ENCODE measurements around the gene PCDH8. TPM values are rescaled to one million over a fixed set of nuclear protein-coding genes. Genes with fewer than 3 reads are reported as not detected.

The PCDH8 gene
- polyA plus RNA-seq, 3 donors = 0.04 TPM; not detected in 2

Other genes starting within 250 kb of the PCDH8 start
- 10 to 100 TPM; 22.9 to 25.5 (median 24.2) TPM for gene HNRNPA1L2, start 206.2 kb downstream of the PCDH8 start, polyA plus RNA-seq (ENCODE audit: insufficient read length in 3 of 3)
- 10 to 100 TPM; 53.7 to 65.0 (median 57.1) TPM for gene SUGT1, start 195.8 kb downstream of the PCDH8 start, polyA plus RNA-seq (ENCODE audit: insufficient read length in 3 of 3)
- gene CNMD, start 108.8 kb downstream of the PCDH8 start, polyA plus RNA-seq (ENCODE audit: insufficient read length in 3 of 3) = 1 to 10 TPM in 2 of 3 donors, under 1 TPM in 1; 0.91 to 1.5 (median 1.1) TPM
- under 1 TPM; 0.47 to 0.77 (median 0.50) TPM for gene OLFM4, start 180.2 kb upstream of the PCDH8 start, polyA plus RNA-seq (ENCODE audit: insufficient read length in 3 of 3)

Measured in renal cortex interstitium (tissue), 3 donors.